RWPE2 (cell line): Measurements from ENCODE around the gene PCDH1.
A peak's percentile ranks its signal among the peaks of the same experiment; 100 is the strongest.

Source experiments
- ATAC-seq: fragments of 200-7000 bp; cut with Tn5 transposase; 3 replicates; pipeline ENCODE4 v1.9.1; 2021; ENCODE audit warnings: low read depth
- DNase-seq: peaks from one replicate; pipeline ENCODE4 v3.0.0-alpha.2; 2020; ENCODE audit warnings: low spot score
- H3K27ac ChIP-seq: fragments of 450-650 bp; 2 replicates; pipeline ENCODE4 v1.5.1; 2017; ENCODE audit warnings: mild to moderate bottlenecking; ENCODE audit not compliant: poor library complexity, severe bottlenecking
- H3K27me3 ChIP-seq: fragments of 250-450 bp; sonication (Bioruptor Pico); 2 replicates; pipeline ENCODE4 v1.5.1; 2021; ENCODE audit warnings: mild to moderate bottlenecking, moderate library complexity; ENCODE audit not compliant: insufficient read depth, poor library complexity, severe bottlenecking
- H3K36me3 ChIP-seq: fragments of 250-450 bp; sonication (Bioruptor Pico); 2 replicates; pipeline ENCODE4 v1.5.1; 2020; ENCODE audit warnings: low read depth, mild to moderate bottlenecking, moderate library complexity
- H3K4me1 ChIP-seq: fragments of 250-450 bp; sonication (Bioruptor Pico); 2 replicates; pipeline ENCODE4 v1.5.1; 2021; ENCODE audit warnings: mild to moderate bottlenecking, moderate library complexity; ENCODE audit not compliant: insufficient read depth, poor library complexity, severe bottlenecking
- H3K4me3 ChIP-seq: fragments of 250-450 bp; sonication (Bioruptor Pico); 2 replicates; pipeline ENCODE4 v1.5.1; 2021; ENCODE audit warnings: mild to moderate bottlenecking, moderate library complexity; ENCODE audit not compliant: severe bottlenecking
- H3K9me3 ChIP-seq: fragments of 250-450 bp; sonication (Bioruptor Pico); 2 replicates; pipeline ENCODE4 v1.5.1; 2021; ENCODE audit warnings: mild to moderate bottlenecking, moderate library complexity; ENCODE audit not compliant: severe bottlenecking
- TF ChIP-seq, protein P1 (sequence below): fragments of 450-650 bp; IDR thresholded peaks from one replicate; pipeline ENCODE4 v1.5.1; 2017; ENCODE audit warnings: mild to moderate bottlenecking, moderate library complexity; ENCODE audit not compliant: poor library complexity, severe bottlenecking

PCDH1 gene

DNA sequence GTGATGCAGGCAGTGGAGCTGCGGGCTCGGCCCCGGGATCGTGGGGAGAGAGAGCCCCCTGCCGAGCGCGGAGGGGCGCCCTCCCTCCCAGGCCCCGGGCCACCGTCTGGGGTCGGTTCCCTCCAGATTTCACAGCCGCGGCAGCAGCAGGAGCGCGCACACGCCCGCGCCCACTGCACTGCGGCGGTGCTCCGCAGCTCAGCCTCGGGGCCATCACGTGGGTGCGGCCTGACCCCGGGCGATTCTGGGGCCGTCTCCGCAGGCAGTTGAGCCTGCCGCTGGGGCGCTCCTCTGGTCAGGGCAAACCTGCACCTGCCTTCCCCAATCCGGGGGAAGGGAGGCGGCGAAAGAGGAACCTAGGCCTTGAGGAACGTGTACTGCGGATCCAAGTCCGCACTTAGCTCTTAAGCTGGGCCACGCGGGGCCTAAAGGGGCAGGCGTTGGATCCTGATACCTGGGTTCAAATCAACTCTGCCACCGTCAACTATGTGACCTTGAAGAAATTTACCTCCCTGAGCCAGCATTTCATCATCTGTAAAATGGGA is 36.1 kb upstream of the PCDH1 start:
- TF ChIP-seq, protein P1, sequence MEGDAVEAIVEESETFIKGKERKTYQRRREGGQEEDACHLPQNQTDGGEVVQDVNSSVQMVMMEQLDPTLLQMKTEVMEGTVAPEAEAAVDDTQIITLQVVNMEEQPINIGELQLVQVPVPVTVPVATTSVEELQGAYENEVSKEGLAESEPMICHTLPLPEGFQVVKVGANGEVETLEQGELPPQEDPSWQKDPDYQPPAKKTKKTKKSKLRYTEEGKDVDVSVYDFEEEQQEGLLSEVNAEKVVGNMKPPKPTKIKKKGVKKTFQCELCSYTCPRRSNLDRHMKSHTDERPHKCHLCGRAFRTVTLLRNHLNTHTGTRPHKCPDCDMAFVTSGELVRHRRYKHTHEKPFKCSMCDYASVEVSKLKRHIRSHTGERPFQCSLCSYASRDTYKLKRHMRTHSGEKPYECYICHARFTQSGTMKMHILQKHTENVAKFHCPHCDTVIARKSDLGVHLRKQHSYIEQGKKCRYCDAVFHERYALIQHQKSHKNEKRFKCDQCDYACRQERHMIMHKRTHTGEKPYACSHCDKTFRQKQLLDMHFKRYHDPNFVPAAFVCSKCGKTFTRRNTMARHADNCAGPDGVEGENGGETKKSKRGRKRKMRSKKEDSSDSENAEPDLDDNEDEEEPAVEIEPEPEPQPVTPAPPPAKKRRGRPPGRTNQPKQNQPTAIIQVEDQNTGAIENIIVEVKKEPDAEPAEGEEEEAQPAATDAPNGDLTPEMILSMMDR = peak; percentile 53
- DNase-seq (no peak), ATAC-seq (peak; percentile 56)
- H3K27ac ChIP-seq = no peak overlapping the region
- no peaks in the 10 kb centered on the region for H3K9me3 ChIP-seq
- H3K4me1 ChIP-seq = no peaks in the 10 kb centered on the region
- peaks cover 8% of the 10 kb centered on the region for H3K27me3 ChIP-seq
- H3K4me3 ChIP-seq = no peak overlapping the region
- H3K36me3 ChIP-seq = no peaks in the 10 kb centered on the region

DNA sequence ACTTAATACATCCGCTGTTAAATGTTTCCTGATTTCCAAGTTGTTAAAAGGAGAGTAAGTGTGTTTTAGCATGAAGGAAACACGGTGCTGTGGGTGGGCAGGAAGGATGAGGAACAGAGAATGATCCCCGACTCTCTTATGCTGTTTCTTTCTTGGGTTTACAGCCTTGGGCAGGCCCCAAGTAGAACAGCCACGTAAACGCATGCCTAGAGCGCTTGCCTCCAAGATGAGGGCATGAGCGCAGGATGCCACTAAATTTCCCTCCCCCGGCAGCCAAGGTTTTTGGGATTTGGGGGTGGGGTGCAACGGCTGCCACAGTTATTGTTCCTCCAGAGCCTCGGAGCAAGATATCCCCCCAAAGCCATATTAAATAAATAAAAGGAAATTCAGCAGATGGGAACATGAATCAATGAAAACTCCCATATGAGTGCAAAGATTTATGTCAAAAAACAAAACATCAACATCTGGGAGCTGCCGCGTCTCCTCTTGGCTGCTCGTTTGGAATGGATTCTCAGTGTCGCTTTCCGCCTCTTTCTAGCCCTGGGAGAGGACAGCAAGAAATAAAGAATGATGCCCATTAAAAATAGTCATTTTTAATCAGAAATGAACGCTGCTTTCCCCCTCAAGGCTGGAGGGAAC is 35.5 kb upstream of the PCDH1 start:
- DNase-seq (no peak), ATAC-seq (no peak)
- Histone ChIP-seq H3K27ac (no peak overlapping the region), H3K4me1 (no peaks in the 10 kb centered on the region), H3K36me3 (no peaks in the 10 kb centered on the region), H3K9me3 (no peaks in the 10 kb centered on the region), H3K27me3 (peaks cover 8% of the 10 kb centered on the region), H3K4me3 (no peak overlapping the region)
- TF ChIP-seq, protein P1 = no peak

DNA sequence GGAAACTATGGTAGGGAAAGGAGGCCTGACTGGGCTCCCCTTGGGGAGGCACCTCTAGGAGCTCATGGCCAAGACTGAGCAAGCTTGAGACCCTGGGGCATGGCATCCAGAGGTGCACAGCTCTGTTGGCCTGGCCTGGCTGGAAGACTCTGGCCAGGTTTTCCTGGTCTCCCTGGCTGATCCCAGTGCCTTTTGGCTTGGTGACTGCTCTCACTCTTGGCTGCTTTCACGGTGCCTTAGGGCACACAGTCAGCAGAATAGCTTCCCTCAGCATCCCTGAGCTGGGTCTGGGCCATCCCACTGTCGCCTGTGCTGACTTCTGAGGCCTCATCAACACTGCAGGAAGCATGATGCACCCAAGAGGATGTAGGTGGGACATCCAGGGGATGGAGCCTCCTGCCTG is 32.1 kb upstream of the PCDH1 start:
- Histone ChIP-seq H3K36me3 (no peaks in the 10 kb centered on the region), H3K4me3 (no peak overlapping the region), H3K4me1 (no peaks in the 10 kb centered on the region), H3K9me3 (no peaks in the 10 kb centered on the region), H3K27me3 (peaks cover 8% of the 10 kb centered on the region), H3K27ac (no peak overlapping the region)
- ATAC-seq = peak; percentile 63
- TF ChIP-seq, protein P1 = no peak
- DNase-seq = no peak

DNA sequence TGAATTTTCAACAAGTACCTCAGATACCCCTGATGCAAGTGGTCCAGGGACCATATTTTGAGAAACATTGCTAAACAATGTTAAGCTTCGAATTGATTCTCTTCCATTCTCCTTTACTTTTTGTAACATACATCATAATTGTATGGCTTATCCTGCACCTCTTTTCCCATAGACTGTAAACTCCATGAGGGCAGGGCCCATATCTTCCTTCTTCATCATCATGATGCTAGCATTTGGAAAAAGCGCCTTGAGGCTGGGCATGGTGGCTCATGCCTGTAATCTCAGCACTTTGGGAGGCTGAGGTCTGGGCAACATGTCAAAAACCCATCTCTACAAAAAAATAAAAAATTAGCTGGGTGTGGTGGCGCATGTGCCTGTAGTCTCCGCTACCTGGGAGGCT is 31.0 kb upstream of the PCDH1 start:
- H3K4me1 ChIP-seq = no peaks in the 10 kb centered on the region
- no peak overlapping the region for H3K4me3 ChIP-seq
- TF ChIP-seq, protein P1 = no peak
- DNase-seq (no peak), ATAC-seq (no peak)
- no peaks in the 10 kb centered on the region for H3K9me3 ChIP-seq
- H3K27ac ChIP-seq = no peak overlapping the region
- H3K36me3 ChIP-seq = no peaks in the 10 kb centered on the region
- H3K27me3 ChIP-seq = peaks cover 8% of the 10 kb centered on the region

DNA sequence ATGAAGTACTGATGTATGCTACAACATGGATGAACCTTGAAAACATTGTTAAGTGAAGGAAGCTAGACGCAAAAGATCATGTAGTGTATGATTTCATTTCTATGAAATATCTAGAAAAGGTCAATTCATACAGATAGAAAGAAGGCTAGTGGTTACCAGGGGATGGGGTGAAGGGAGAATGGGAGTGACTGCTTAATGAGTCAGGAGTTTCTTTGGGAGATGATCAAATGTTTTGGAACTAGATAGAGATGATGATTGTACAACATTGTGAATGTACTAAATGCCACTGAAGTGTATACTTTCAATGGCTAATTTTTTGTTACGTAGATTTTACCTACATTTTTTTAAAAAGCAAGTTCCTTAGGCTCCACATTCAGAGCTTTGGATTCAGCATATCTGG is 30.6 kb upstream of the PCDH1 start:
- TF ChIP-seq, protein P1 = no peak
- Histone ChIP-seq H3K4me3 (no peak overlapping the region), H3K27me3 (peaks cover 5% of the 10 kb centered on the region), H3K9me3 (no peaks in the 10 kb centered on the region), H3K4me1 (no peaks in the 10 kb centered on the region), H3K27ac (no peak overlapping the region), H3K36me3 (no peaks in the 10 kb centered on the region)
- no peak for DNase-seq
- ATAC-seq = peak; percentile 70
